ENCODE results near the gene CBFA2T2. TPM values are rescaled to one million over a fixed set of nuclear protein-coding genes. Genes with fewer than 3 reads are reported as not detected.
"Not testable (repeated sequence)": the region's sequence is repeated elsewhere in the genome, so short reads cannot be mapped to it uniquely, and the experiment has no call there.

Gene CBFA2T2
- polyA plus RNA-seq, 3 donors: 22.6 to 35.2 (median 30.1) TPM

DNA sequence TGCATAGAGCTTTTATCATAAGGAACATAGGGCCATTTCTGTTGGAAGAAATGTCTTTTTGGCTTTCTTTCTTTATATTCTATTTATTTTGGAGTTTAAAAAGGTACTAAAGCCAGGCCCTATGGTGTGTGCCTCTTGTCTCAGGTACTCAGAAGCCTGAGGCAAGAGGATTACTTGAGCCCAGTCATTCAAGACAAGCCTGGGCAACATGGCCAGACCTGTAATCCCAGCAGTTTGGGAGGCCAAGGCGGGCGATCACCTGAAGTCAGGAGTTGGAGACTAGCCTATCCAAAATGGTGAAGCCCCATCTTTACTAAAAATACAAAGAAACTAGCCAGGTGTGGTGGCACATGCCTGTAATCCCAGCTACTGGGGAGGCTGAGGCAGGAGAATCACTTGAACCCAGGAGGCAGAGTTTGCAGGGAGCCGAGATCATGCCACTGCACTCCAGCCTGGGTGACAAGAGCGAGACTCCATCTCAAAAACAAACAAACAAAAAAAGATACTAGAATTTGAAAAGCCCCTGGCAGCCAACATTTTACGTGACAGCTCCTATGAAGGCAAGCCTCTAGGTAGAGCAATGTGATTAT is 80.0 kb downstream of the CBFA2T2 start:
- DNase-seq: no peak

DNA sequence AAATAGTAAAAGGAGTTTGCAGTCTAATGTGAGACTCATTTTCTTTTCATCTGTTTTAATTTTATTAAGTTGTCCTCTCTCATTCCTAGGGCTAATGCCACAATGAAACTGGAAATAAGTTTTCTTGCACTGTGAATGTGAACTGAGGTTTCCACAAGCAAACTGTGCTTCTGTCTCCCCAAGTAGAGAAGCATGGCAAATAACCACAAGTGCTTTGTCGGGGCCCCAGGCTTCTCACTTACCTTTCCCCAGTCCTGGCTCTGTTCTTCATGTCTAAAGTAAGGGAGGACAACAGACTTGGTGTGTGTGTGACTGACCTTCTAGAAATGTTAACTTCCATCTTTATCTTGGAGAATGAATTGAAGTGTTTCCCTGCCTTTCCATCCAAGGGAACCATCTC is 80.8 kb downstream of the CBFA2T2 start:
- no peak for DNase-seq

DNA sequence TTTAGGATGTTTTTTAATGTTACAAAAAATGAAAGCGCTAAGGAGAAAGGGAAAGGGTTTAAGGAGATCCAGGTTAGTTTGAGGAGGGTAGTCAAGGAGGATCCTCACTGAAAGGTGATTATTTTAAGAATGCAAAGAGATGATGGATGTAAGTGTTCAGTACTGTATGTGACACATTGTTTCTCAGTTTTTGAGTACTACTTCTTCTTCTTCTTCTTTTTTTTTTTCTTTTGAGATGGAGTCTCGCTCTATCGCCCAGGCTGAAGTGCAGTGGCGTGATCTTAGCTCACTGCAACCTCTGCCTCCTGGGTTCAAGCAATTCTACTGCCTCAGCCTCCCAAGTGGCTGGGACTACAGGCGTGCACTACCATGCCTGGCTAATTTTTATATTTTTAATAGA is 83.4 kb downstream of the CBFA2T2 start:
- not testable (repeated sequence) for DNase-seq

DNA sequence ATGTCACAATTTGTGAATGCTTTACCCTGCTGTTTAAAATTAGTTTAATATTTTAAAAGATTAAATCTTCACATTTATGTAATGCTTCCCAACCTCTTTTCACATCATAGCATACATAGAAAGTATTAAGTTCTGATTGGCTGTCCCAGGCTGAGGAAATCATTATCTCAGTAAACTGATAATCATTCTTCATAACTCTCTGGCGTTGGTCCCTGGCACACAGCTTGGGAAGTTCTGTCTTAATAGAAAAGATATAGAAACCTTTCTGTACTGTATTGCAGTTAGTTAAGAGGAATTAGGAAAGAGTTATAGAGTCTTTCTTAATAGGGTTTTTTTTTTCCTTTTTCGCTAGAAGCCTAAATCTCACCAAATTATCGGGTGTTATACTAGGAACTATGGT is 85.4 kb downstream of the CBFA2T2 start:
- DNase-seq: no peak

DNA sequence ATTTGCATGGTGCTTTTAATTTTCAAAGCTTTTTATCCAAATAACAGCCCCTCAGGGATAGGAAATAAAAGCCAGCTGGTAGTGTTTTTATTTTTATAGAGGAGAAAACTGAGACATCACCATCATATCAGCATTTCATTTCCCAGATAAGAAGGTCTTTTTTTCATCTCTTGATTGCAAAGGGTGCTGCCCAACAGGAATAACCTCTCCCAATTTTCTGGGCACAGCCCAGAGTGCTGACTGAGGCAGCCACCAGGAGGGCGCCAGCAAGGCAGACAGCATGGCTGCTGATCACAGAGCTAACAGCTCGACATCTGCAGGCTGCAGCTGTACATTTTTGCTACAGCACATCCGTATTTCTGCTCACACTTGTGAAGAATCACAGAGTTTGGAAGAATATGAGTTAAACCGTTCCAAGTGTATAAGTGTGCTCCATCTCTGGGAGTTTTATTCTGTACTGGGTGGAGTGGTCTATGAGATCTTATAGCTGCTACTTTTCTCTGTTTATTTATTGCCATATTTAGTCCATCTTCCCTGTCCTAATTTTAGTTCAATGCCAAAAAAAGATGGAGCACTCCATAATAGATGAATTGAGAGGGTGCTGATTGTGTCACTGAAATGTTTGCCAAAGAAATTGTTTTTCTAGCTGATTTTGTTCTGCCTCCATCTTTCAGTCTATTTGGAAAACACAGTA is 86.7 kb downstream of the CBFA2T2 start:
- DNase-seq: no peak

- no peak for DNase-seq
Observed at GRCh38 chr20:33578510-33578909, 88.6 kb downstream of the CBFA2T2 start.

- DNase-seq: no peak
Observed at GRCh38 chr20:33583143-33583542, 93.2 kb downstream of the CBFA2T2 start.

DNA sequence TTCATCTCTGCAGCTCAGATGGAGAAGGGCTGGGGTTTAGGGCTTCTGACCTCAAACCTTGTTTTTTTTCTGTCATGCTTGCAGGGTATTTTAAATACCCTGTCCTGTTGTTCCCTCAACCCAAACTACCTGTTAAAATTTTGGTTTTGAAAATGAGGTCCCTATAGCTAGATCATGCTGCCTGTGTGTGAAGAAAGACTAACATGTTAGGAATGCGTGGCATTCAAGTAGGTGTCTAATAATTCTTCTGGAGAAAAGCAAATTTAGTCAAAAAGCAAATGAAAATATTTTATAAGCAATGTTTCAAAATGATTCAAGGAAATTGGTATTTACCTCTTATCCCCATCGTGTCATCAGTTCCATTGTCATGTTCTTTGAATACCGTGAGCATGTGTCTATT is 95.1 kb downstream of the CBFA2T2 start:
- DNase-seq: no peak

DNA sequence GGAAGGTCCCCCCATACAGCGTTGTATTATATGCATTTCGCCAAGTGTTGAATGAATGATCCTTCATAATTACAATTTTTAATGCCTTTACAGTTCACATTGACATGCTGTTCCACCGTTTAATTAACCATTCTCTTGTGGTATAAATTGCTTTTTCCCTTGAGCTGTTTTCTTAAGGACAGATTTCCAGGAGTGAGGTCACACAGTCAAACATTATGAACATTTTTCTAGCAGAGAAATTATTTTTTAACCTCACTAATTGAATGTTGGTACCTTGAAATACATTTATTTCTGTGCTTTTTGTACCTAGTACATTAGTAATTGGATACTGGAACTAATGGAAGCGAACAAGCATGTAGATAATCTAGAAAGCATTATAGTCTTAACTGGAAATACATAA is 95.5 kb downstream of the CBFA2T2 start:
- DNase-seq: no peak

- no peak for DNase-seq
Observed at GRCh38 chr20:33589059-33589458, 99.2 kb downstream of the CBFA2T2 start.

DNA sequence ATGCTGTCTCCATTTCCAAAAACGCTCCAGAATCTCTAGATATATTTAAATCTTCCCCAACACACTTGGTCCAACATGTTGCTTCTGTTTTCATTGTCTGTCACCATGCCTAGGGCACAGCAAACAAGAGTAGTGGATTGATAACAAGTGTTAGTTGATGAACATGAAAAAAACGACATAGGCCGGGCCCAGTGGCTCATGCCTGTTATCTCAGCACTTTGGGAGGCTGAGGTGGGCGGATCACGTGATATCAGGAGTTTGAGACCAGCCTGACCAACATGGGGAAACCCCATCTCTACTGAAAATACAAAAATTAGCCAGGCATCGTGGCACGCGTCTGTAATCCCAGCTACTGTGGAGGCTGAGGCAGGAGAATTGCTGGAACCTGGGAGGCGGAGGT is 102.0 kb downstream of the CBFA2T2 start:
- not testable (repeated sequence) for DNase-seq

DNA sequence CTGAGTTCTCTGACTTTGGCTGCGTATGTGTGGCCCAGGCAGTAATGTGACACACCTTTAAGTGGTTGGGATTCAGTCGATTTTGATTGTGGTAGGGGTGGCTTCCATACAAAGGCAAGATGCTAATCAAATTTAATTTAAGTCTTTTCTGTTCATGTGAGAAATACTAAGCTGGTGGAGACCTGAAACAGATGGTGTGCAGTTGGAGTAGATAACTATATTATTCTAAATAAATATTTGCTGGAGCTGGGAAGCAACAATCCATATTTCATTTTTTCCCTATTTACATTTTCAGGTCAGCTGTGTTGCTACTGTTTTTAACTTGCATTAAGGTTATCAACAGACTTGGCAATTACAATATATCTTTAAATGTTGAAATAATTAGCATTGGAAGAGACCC is 104.8 kb downstream of the CBFA2T2 start:
- DNase-seq: no peak

DNA sequence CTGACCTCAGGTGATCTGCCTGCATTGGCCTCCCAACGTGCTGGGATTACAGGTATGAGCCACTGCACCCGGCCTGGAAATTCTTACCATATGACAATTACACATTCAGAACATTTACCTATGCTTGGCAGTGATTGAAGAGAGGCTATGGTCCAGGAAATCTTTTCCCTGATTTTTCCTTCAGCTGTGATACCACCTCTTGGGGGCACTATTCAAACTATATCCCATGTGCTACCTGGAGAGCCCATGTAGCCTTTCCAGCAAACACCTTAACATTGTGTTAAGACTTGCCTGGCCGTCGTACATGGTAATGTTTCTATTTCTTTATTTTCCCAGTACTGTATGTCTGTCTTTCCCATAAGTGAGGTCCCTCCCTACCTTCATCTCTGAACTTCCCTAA is 110.5 kb downstream of the CBFA2T2 start:
- no peak for DNase-seq

DNA sequence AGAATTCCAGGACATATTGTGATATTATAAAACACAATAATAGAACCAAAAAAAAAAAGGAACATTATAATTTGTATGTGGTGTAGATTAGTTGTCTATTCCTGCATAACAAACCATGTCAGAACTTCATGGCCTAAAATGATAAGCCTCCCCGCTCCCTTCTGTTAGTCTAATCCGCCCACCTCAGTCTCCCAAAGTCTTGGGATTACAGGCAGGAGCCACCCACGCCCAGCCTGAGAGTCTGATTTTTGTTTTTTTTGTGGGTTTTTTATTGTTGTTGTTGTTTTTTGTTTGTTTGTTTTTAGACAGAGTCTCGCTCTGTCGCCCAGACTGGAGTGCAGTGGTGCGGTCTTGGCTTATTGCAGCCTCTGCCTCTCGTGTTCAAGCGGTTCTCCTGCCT is 111.1 kb downstream of the CBFA2T2 start:
- no peak for DNase-seq

DNA sequence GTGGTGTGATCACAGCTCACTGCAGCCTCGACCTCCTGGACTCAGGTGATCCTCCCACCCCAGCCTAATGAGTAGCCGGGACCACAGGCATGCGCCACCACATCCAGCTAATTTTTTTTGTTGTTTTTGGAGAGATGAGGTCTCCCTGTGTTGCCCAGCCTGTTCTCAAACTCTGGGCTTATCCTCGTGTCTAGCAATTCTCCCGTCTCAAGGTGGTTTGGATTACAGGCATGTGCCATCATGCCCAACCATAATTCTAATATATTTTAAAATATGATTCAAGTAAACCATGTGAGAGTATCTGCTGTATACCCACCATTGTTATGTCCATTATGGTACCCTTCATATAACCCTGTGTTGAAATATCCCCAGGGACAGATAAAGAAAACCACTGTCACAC is 112.0 kb downstream of the CBFA2T2 start:
- no peak for DNase-seq

DNA sequence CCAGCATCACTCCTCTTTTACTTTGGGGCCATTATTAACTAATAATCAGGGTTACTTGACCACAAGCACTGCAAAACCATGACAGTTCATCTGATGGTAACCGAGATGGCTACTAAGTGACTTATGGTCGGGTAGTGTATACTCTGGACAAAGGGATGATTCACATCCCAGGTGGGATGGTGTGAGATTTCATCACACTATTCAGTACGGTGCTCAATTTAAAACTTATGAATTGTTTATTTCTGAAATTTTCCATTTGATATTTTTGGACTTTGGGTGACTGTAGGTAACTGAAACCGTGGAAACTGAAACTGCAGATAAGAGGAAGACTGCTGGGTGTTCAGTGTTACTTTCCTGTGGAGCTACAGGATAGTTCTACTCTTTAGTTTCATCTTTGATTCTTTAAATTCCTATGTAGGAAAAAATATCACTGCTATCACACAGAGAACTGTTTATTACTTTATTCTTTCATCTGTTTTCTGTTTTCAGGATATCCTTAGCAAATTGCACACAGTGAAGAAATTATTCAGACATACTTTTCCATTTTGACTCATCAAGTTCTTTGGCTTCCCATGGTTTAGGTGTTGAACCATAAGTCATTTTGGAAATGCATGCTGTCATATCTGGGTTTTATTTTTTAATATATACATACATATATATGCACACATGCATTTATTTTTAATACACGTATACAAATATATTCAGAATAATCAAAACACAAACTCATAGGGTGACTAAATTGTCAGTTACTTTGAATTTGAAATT is 113.1 kb downstream of the CBFA2T2 start:
- no peak for DNase-seq

DNA sequence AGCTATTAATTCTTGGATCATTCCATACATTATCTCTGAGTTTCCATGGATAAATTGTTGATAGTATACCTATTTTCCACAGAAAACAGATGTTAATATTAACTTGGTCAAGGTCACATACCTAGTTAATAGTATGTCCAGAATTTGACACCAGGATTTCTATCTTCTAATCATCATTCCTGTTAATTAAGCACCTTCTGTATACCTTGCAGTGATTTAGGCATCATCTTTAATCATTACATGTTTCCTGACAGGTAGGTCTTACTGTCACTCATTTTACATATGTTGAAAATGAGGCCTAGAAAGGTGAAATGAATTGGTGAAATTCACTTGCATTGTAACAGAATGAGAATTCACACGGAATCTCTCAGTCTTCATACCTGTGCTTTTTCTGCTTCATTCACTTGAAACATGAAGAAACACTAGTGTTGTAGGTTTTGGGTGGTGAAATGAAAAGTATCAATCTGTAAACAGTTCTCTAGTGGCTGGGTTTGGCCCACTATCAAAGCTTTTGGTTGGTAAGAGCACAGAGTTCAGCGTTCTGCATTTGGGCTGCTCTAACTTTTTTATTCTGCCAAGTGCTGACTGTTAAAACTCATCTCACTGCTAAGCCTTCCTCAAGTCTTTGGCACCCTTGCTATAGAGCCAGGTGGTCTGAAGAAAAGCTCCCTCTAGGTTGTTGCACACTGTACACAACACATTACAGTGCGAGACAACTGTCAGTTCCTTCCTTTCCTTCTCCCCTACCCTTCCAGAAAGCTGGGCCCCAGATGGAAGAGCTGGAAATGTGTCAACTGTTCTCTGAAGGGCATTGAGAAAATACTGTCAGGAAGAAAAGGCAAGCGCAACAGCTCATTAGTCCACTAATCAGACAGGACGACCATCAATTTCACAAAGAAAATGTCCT is 114.4 kb downstream of the CBFA2T2 start:
- DNase-seq: no peak

GRCh38 chr20:33604991-33605370 is 115.1 kb downstream of the CBFA2T2 start:
- DNase-seq: no peak

DNA sequence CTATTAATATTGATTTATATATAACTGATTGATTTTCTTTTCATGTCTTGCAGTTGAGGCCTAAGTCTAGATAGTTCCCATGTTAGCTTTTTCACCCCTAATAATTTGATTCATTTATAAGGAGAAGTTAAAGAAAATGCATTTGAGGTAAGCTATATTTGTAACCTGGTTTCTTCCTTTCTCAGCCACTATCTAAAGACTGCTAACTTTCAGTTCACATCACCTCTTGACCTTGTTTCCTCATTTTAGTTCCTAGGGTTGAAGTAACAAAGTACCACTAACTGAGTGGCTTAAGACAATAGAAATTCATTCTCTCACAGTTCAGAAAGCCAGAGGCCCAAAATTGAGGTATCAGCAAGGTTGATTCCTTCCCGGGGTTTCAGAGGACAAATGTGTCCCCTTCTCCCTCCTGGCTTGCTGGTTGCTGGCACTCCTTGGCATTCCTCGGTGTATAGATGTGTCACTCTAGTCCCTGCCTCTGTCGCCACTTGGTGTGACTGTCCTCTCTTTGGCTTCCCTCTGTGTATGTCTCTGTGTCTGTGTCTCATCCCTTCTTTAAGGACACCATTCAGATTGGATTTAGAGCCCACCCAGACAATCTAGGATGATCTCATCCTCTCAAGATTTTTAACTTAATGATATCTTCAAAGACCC is 116.3 kb downstream of the CBFA2T2 start:
- DNase-seq: no peak

DNA sequence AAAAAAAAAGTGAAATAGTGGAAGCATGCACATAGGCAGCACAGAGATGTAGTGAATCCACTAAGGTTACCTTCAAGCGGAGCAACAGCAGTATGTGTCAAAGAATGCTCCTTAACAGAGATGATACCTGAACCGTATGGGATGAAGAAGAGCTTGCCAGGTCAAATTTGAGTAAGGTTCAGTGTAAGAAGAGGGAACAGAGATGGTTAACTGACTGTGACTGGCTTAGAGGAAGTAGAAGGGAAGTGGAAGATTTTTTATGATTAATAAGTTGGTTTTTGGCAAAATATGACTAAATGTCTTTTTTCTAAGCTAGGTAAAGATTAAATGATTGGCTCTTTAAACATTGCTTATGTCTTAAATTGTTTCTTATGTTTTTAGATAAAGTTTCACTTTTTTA is 119.6 kb downstream of the CBFA2T2 start:
- DNase-seq: no peak

DNA sequence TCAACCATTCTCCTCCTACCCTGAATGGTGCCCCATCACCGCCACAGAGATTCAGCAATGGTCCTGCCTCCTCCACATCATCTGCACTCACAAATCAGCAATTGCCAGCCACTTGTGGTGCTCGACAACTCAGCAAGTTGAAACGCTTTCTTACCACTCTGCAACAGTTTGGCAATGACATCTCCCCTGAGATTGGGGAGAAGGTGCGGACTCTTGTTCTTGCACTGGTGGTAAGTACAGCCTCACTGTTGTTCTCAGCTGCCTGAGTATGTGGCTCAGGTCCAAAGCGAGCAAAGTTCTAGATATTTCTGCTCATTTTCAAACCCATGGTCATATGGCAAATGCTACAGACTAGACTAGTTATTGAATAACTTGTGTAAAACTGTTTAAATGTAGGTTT is 121.2 kb downstream of the CBFA2T2 start:
- DNase-seq: no peak

DNA sequence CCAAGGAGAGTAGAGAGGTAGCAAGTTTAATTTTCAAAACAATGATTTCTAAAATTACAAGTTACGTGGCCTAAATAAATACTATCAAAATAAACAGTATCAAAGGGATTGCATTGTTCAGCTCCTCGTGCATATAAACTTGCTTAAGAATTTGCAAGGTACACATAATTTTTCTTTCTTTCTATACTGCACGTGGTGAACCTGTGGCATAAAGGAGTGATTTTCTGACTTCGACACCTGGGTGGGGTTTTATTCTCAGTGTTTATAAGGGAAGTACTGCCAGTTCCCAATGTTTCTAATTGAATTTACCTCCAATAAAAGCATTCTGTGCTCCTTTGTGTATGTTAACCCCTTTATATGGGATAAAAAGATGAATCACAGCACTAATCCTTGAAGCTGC is 122.1 kb downstream of the CBFA2T2 start:
- no peak for DNase-seq

Data from renal pelvis (tissue), 4 donors.